WTC11 (cell line): ENCODE results near the gene ZNF283.

Experiments used
- CBFB ChIP-seq: sonication (generic); formaldehyde crosslinking; IDR thresholded peaks from 2 replicates; pipeline ENCODE4 v1.8.1; 2022; ENCODE audit warnings: mild to moderate bottlenecking, low read depth, missing genetic modification reagents
- CREM ChIP-seq: sonication (generic); formaldehyde crosslinking; IDR thresholded peaks from 2 replicates; pipeline ENCODE4 v1.8.1; 2022; ENCODE audit warnings: mild to moderate bottlenecking, missing genetic modification reagents, moderate library complexity
- CTCF ChIP-seq: fragments of 200-600 bp; IDR thresholded peaks from 2 replicates; pipeline ENCODE4 v1.8.0; 2022; ENCODE audit warnings: antibody characterized with exemption
- ERG ChIP-seq: fragments of 250-450 bp; sonication (Bioruptor Pico); IDR thresholded peaks from 2 replicates; pipeline ENCODE4 v1.8.0; 2021; ENCODE audit warnings: mild to moderate bottlenecking
- MXD4 ChIP-seq: fragments of 250-450 bp; sonication (Bioruptor Pico); IDR thresholded peaks from 2 replicates; pipeline ENCODE4 v1.8.0; 2021; ENCODE audit warnings: mild to moderate bottlenecking, moderate library complexity, borderline replicate concordance
- NFYB ChIP-seq: sonication (generic); formaldehyde crosslinking; conservative IDR thresholded peaks from 2 replicates; pipeline ENCODE4 v1.8.0; 2022; ENCODE audit warnings: low read depth, missing genetic modification reagents
- PRDM15 ChIP-seq: sonication (generic); formaldehyde crosslinking; IDR thresholded peaks from 2 replicates; pipeline ENCODE4 v1.8.0; 2022; ENCODE audit warnings: missing genetic modification reagents
- USF1 ChIP-seq: sonication (generic); formaldehyde crosslinking; IDR thresholded peaks from 2 replicates; pipeline ENCODE4 v1.8.0; 2022; ENCODE audit warnings: mild to moderate bottlenecking, missing genetic modification reagents
- ZNF317 ChIP-seq: sonication (generic); formaldehyde crosslinking; IDR thresholded peaks from 2 replicates; pipeline ENCODE4 v1.8.1; 2023; ENCODE audit warnings: low read depth, mild to moderate bottlenecking, moderate library complexity, missing genetic modification reagents, borderline replicate concordance
- TF ChIP-seq, protein P1 (sequence below): sonication (generic); formaldehyde crosslinking; conservative IDR thresholded peaks from 2 replicates; pipeline ENCODE4 v1.8.1; 2023; ENCODE audit warnings: mild to moderate bottlenecking, low read depth, missing genetic modification reagents, moderate library complexity
- TF ChIP-seq, protein P2 (sequence below): sonication (generic); formaldehyde crosslinking; IDR thresholded peaks from 2 replicates; pipeline ENCODE4 v1.8.0; 2022; ENCODE audit warnings: mild to moderate bottlenecking, missing genetic modification reagents
- TF ChIP-seq, protein P3 (sequence below): sonication (generic); formaldehyde crosslinking; IDR thresholded peaks from 2 replicates; pipeline ENCODE4 v1.8.1; 2022; ENCODE audit warnings: missing genetic modification reagents, borderline replicate concordance

- TF ChIP-seq, protein P1, sequence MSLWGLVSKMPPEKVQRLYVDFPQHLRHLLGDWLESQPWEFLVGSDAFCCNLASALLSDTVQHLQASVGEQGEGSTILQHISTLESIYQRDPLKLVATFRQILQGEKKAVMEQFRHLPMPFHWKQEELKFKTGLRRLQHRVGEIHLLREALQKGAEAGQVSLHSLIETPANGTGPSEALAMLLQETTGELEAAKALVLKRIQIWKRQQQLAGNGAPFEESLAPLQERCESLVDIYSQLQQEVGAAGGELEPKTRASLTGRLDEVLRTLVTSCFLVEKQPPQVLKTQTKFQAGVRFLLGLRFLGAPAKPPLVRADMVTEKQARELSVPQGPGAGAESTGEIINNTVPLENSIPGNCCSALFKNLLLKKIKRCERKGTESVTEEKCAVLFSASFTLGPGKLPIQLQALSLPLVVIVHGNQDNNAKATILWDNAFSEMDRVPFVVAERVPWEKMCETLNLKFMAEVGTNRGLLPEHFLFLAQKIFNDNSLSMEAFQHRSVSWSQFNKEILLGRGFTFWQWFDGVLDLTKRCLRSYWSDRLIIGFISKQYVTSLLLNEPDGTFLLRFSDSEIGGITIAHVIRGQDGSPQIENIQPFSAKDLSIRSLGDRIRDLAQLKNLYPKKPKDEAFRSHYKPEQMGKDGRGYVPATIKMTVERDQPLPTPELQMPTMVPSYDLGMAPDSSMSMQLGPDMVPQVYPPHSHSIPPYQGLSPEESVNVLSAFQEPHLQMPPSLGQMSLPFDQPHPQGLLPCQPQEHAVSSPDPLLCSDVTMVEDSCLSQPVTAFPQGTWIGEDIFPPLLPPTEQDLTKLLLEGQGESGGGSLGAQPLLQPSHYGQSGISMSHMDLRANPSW (CRISPR knock-in tag) = no peak
- TF ChIP-seq CTCF (no peak), ERG (CRISPR knock-in tag) (no peak), CREM (CRISPR knock-in tag) (no peak), NFYB (CRISPR knock-in tag) (no peak), ZNF317 (CRISPR knock-in tag) (no peak), MXD4 (CRISPR knock-in tag) (no peak), USF1 (no peak), CBFB (CRISPR knock-in tag) (no peak), PRDM15 (no peak)
- TF ChIP-seq, protein P2, sequence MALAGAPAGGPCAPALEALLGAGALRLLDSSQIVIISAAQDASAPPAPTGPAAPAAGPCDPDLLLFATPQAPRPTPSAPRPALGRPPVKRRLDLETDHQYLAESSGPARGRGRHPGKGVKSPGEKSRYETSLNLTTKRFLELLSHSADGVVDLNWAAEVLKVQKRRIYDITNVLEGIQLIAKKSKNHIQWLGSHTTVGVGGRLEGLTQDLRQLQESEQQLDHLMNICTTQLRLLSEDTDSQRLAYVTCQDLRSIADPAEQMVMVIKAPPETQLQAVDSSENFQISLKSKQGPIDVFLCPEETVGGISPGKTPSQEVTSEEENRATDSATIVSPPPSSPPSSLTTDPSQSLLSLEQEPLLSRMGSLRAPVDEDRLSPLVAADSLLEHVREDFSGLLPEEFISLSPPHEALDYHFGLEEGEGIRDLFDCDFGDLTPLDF = no peak
- TF ChIP-seq, protein P3, sequence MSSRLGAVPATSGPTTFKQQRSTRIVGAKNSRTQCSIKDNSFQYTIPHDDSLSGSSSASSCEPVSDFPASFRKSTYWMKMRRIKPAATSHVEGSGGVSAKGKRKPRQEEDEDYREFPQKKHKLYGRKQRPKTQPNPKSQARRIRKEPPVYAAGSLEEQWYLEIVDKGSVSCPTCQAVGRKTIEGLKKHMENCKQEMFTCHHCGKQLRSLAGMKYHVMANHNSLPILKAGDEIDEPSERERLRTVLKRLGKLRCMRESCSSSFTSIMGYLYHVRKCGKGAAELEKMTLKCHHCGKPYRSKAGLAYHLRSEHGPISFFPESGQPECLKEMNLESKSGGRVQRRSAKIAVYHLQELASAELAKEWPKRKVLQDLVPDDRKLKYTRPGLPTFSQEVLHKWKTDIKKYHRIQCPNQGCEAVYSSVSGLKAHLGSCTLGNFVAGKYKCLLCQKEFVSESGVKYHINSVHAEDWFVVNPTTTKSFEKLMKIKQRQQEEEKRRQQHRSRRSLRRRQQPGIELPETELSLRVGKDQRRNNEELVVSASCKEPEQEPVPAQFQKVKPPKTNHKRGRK (CRISPR knock-in tag) = no peak
These were observed 22.7 kb upstream of the ZNF283 start for GRCh38 chr19:43804432-43804831.
